ENCODE data around the gene ANO8. TPM values are rescaled to one million over a fixed set of nuclear protein-coding genes. Genes with fewer than 3 reads are reported as not detected.

The ANO8 gene
- total and polyA plus RNA-seq, 2 of the 13 experiments (the other 11 are each of a cell fraction or from before 2014, with no cell fraction given) = 1.8 to 3.5 TPM

- intact Hi-C loops (cut with micrococcal nuclease; ENCODE audit: unreplicated experiment) (no loop called here), in situ Hi-C loops (cut with HindIII; ENCODE audit: extremely low pct_ligation_motif_present, low pct_unique_long_range_greater_than_20kb) (no loop called here)
- ATAC-seq = no peak
- no peak overlapping the region for H3K4me3 ChIP-seq (replicated peaks in 1 of 3; ENCODE audit: insufficient read depth in 1 of 3, low read depth in 2 of 3, low read length in 3 of 3)
- no peak overlapping the region for H3K9ac ChIP-seq (ENCODE audit: insufficient read depth, low read depth, low read length)
- POLR2A ChIA-PET = interaction anchor here (0.9 kb wide), 1 partner anchor 17 kb away, joined by 3 read pairs; the partner anchor contains the start of gene DDA1
- no peak overlapping the region for H3K4me2 ChIP-seq (ENCODE audit: low read depth, low read length)
- no peaks in the 10 kb centered on the region for H3K79me2 ChIP-seq (ENCODE audit: insufficient read depth, low read length)
- CTCF ChIA-PET (ENCODE audit: low intra/inter-chr PET ratio, low total read pairs) = no interaction called here
- no TSS peak for BruUV-seq (replicated peaks)
- TF ChIP-seq ELF1 (CRISPR knock-in tag; IDR thresholded peaks at IDR 0.05) (no peak), KAT7 (CRISPR knock-in tag; IDR thresholded peaks at IDR 0.05; ENCODE audit: borderline replicate concordance) (no peak), FOXM1 (CRISPR knock-in tag; IDR thresholded peaks at IDR 0.05) (no peak), ATAD3A (CRISPR knock-in tag; IDR thresholded peaks at IDR 0.05) (no peak), SRF (IDR thresholded peaks at IDR 0.05; ENCODE audit: low read depth, low read length) (no peak), ZUFSP (CRISPR knock-in tag; IDR thresholded peaks at IDR 0.05; ENCODE audit: borderline replicate concordance) (no peak), TCF7 (IDR thresholded peaks at IDR 0.05; ENCODE audit: low read depth) (no peak), DRAP1 (CRISPR knock-in tag; IDR thresholded peaks at IDR 0.05) (no peak), NFE2L1 (CRISPR knock-in tag; IDR thresholded peaks at IDR 0.05; ENCODE audit: borderline replicate concordance) (no peak), GFI1 (CRISPR knock-in tag; IDR thresholded peaks at IDR 0.05; ENCODE audit: borderline replicate concordance) (no peak), MEF2D (CRISPR knock-in tag; IDR thresholded peaks at IDR 0.05) (no peak), MAFK (conservative IDR thresholded peaks at IDR 0.05 in 1 of 2, IDR thresholded peaks at IDR 0.05 in 1 of 2; ENCODE audit: low read length in 2 of 2) (no peak), FOXO4 (CRISPR knock-in tag; conservative IDR thresholded peaks at IDR 0.05) (no peak), THAP7 (CRISPR knock-in tag; IDR thresholded peaks at IDR 0.05) (no peak)
- H3K27me3 ChIP-seq (ENCODE audit: control insufficient read depth in 1 of 2, insufficient read depth in 2 of 2, low read length in 2 of 2) = no peaks in the 10 kb centered on the region
- no peaks in the 10 kb centered on the region for H3K9me3 ChIP-seq (ENCODE audit: low read length)
- H2AFZ ChIP-seq (ENCODE audit: low read length) = no peak overlapping the region
- no peak for FAIRE-seq
- H3K36me3 ChIP-seq (replicated peaks in 1 of 2; ENCODE audit: control insufficient read depth in 1 of 2, insufficient read depth in 2 of 2, low read length in 2 of 2) = peaks cover 0 to 6% of the 10 kb centered on the region in 2 experiments; a peak in 2 of 5 replicates
- no peaks in the 10 kb centered on the region for H4K20me1 ChIP-seq (ENCODE audit: insufficient read depth, low read length)
- no peak for DNase-seq (ENCODE audit: low spot score)
- H3K4me1 ChIP-seq (ENCODE audit: insufficient read depth, low read length) = peaks cover 13% of the 10 kb centered on the region
- 81% methylated on average over 11 of the region's 11 CpGs for WGBS (ENCODE audit: low lambda C conversion rate)
- no peak overlapping the region for H3K27ac ChIP-seq (ENCODE audit: extremely low read length, insufficient read depth, low read length)
These were observed 8.1 kb downstream of the ANO8 start for GRCh38 chr19:17326595-17326966.
